Epithelial cell of proximal tubule (primary cell): ENCODE results near the gene PROSER2. TPM values are rescaled to one million over a fixed set of nuclear protein-coding genes. Genes with fewer than 3 reads are reported as not detected.
A peak's percentile ranks its signal among the peaks of the same experiment; 100 is the strongest.

Experiments
- DNase-seq: peaks from one replicate; pipeline ENCODE4 v3.0.0-alpha.2; 2011; ENCODE audit warnings: low read depth
- H3K4me3 ChIP-seq: 2 replicates; pipeline ENCODE4 v1.5.1; 2011; ENCODE audit warnings: low read depth, mild to moderate bottlenecking, low read length
- total RNA-seq: library from RNA; depleted of rRNA; stranded (reverse); fragments of >200 nt; gene quantifications from 2 replicates; pipeline ENCODE4 v1.2.3, GENCODE V29; 2015
- TF ChIP-seq, protein P1 (sequence below): conservative IDR thresholded peaks from 2 replicates; pipeline ENCODE4 v1.5.1; 2012; ENCODE audit warnings: low read depth, mild to moderate bottlenecking, low read length

PROSER2 gene
- total RNA-seq, 1 donor from 2014 or later: 91.6 TPM

- TF ChIP-seq, protein P1, sequence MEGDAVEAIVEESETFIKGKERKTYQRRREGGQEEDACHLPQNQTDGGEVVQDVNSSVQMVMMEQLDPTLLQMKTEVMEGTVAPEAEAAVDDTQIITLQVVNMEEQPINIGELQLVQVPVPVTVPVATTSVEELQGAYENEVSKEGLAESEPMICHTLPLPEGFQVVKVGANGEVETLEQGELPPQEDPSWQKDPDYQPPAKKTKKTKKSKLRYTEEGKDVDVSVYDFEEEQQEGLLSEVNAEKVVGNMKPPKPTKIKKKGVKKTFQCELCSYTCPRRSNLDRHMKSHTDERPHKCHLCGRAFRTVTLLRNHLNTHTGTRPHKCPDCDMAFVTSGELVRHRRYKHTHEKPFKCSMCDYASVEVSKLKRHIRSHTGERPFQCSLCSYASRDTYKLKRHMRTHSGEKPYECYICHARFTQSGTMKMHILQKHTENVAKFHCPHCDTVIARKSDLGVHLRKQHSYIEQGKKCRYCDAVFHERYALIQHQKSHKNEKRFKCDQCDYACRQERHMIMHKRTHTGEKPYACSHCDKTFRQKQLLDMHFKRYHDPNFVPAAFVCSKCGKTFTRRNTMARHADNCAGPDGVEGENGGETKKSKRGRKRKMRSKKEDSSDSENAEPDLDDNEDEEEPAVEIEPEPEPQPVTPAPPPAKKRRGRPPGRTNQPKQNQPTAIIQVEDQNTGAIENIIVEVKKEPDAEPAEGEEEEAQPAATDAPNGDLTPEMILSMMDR: no peak
- H3K4me3 ChIP-seq: no peak overlapping the region
- no peak for DNase-seq
Measured at GRCh38 chr10:11783558-11783865, 39.6 kb upstream of the PROSER2 start.

DNA sequence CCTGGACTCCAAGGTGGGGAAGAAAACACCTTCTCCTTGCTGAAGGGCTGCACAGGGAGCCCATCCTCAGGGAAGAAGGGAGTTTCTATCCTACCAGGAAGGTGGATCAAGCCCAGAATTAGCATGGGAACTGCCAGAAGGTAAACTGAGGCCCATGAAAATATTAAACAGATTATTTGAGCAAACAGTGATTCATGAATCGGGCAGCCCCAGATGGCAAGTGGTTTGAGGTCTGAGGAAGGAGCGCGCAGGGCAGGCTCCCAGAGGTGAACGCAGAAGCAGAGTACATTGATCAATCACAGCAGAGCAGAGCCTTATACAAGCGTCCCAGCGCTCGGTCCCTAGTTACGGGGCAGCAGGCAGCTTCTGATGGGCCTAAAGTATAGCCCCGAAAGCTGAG lies 35.8 kb upstream of the PROSER2 start:
- no peak overlapping the region for H3K4me3 ChIP-seq
- no peak for DNase-seq
- TF ChIP-seq, protein P1: no peak

DNA sequence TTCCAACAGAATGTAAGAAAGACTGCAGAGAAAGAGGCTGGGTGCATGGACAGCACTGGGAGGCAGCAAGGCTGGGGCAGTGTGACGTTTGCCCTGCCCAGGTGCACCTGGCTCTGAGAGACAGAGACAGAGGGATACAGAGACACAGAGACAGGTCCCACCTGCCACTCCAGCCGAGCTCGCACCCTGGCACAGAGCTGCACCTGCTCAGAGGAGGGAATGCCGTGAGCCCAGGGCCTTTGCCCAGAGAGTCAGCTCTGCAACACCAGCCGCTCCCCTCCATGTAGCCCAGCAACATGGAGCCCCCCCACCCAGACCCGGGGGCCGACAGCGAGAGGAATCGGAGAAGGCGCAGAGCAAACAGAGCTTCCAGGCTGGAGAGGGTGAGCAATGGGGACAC lies 35.3 kb upstream of the PROSER2 start:
- no peak overlapping the region for H3K4me3 ChIP-seq
- TF ChIP-seq, protein P1: no peak
- DNase-seq: no peak

- TF ChIP-seq, protein P1: no peak
- H3K4me3 ChIP-seq: no peak overlapping the region
- no peak for DNase-seq
Measured at GRCh38 chr10:11789306-11789705, 33.9 kb upstream of the PROSER2 start.

- no peak overlapping the region for H3K4me3 ChIP-seq
- TF ChIP-seq, protein P1: no peak
- DNase-seq: no peak
Measured at GRCh38 chr10:11789956-11790355, 33.2 kb upstream of the PROSER2 start.

DNA sequence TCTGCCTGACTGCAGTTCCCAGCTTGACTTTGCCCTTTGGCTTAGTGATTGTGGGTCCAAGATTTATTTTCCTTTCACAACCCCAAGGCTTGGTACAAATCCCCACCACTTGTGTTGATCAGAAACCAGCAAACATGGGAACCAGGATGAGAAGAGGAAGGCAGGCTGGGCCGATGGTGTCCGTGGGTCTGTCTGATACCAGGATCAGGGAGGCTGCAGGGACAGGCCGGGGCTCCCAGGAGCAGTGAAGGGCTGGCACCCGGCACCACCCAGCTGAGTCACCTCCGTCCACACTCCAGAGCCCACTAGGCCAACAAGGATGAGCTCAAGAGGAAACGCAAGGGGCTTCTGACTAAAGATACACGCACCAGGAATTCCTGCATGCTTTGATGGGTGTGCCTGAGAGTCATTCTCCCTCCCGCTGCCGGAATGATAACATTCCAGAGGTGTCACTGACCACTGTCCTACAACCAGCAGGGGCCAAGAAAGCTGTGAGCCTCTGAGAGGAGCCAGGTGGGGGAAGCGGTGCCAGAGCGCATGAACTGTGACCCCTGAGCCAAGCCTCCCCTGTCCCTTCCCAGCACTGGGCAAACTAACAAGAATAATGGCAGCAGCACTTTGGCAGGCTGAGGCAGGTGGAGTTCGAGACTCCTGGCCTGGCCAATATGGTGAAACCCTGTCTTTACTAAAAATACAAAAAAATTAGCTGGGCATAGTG lies 29.2 kb upstream of the PROSER2 start:
- no peak overlapping the region for H3K4me3 ChIP-seq
- TF ChIP-seq, protein P1: no peak
- DNase-seq: peak; percentile 92

GRCh38 chr10:11794566-11794965 lies 28.6 kb upstream of the PROSER2 start:
- DNase-seq: peak; percentile 59
- TF ChIP-seq, protein P1: peak; percentile 7
- no peak overlapping the region for H3K4me3 ChIP-seq
